Stimulated activated CD8-positive, alpha-beta memory T cell treated with anti-CD3 and anti-CD28 coated beads, Interleukin-7, amount 100 ng/mL, for 48 hours (primary cell): Measurements from ENCODE around the gene AMTN.
A peak's percentile ranks its signal among the peaks of the same experiment; 100 is the strongest.

Experiments used
- DNase-seq, 2 donors: peaks; one replicate each; pipeline ENCODE4 v3.0.0-alpha.2; 2020; ENCODE audit warnings: low read depth in 1 of 2; ENCODE audit errors: extremely low read depth in 1 of 2

Gene AMTN

DNA sequence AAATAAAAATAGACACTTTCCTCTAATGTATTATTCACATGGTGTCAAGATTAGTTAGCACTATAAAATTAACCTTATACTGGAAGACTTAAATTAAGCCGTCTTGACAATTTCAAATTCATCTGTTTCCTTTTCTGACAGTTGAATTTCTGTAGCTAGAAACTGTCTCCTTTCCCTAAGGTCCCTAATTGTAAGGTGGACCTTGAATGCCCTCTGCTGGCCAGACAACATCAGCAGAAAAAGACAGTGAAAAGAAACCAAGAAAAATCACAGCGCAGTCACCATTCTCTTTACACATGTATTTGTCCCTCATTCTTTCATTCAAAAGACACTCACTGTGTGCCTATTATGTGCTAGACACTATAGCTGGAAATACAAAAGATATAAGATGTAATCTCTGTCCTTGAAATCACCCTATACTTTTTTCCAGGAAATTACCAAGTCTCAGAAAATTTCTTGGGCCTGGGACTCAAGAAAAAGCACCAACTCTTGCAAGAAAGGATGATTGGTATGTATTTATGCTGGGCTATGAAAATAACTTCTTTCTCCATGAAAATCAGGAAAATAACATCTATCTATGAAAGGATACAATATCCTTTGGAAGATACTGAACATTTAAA lies 41.0 kb downstream of the AMTN start:
- DNase-seq = peak in 1 of 2 donors; percentile 7

- DNase-seq = no peak
Measured at GRCh38 chr4:70559924-70560323, 41.6 kb downstream of the AMTN start.

- DNase-seq = no peak
Measured at GRCh38 chr4:70564033-70564432, 45.7 kb downstream of the AMTN start.

DNA sequence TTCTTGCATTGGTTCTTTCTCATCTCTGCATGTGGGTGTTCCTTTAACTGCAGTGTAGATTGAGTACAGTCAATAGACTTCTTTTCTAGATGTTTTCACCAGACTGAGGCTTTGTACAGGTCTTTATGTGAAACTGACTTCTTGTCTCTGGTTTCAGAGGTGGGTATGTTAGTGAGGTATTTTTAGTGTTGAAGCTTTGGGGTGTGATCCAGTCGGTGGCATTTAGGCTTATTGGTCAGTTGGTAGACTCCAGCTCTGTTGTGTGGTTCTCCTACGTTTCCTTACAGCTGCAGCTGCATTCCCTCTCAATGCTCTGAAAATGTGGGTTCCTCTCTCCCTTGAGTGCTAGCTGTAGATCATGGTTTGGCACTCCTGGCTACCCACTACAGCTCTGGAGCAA lies 52.4 kb downstream of the AMTN start:
- DNase-seq = no peak

- DNase-seq = no peak
Measured at GRCh38 chr4:70571772-70572171, 53.4 kb downstream of the AMTN start.

DNA sequence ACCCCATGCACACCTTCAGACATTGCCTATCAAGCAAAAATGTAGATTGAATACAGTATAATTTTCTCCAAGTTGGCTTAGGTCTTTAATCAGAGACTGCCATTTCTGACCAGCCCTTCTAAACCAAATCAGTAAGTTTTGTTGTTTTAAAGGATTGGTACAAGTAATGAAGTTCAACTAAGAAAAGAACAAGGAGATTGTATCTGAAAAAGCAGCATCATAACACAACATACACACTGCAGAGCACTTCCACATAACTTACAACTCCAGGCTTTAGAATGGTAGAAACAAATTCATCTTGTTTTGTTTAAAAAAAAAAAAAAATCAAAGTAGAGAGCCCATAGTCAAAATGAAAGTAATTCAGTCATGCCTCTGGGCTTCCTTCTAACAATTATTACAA lies 57.6 kb downstream of the AMTN start:
- no peak for DNase-seq

GRCh38 chr4:70577220-70577927 lies 59.0 kb downstream of the AMTN start:
- no peak for DNase-seq

DNA sequence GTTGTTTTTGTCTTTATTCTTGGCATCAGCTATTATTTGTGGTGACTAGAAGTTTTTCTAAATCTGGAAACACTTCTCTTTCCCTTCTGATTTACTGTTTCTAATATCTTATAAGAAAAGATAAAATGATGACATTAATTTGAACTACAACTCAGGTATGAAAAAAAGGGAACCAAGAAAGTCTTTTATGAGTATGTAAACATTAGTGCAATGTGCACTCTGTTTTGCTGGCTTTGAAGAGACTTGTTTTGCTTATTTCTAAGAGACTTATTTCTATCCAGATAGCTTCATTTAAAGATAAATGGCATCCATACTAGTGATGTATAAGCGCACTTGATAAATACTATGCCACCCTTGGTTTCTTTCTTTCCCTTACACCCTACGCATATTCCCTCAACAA lies 63.6 kb downstream of the AMTN start:
- DNase-seq = no peak
